Measurements from ENCODE around the gene ARMC9. TPM values are rescaled to one million over a fixed set of nuclear protein-coding genes. Genes with fewer than 3 reads are reported as not detected.

ARMC9 gene
- total RNA-seq, 2 donors from 2014 or later = 41.7 to 51.5 TPM

DNA sequence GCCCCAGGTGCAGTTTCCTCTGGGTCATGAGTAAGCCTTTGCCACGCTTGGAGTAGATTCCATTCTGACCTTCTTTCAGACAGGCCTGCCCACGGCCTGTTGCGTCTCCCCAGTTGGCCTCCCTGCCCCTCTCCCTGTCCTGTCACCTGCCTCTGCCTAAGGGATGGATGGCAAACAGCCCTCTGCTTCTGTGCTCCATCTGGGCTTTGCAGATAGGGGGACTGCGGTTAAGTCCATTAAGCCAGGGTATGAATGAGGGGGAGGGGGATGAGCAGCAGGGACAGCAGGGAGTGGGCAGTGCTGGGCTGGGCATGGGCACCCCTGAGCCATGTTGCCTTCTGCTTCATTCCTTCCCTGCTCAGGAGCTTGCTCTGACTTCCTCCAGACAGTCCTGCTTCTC, 159.5 kb downstream of the ARMC9 start:
- no peak overlapping the region for H3K27ac Mint-ChIP-seq
- no peaks in the 10 kb centered on the region for H3K27me3 ChIP-seq (ENCODE audit: control insufficient read depth, insufficient read depth, low read length, poor library complexity, severe bottlenecking)
- no peak overlapping the region for H3K4me3 ChIP-seq (ENCODE audit: low read length)
- H3K9me3 Mint-ChIP-seq = no peaks in the 10 kb centered on the region
- no peak overlapping the region for H3K4me3 Mint-ChIP-seq
- H3K4me1 Mint-ChIP-seq = peaks cover 24% of the 10 kb centered on the region
- DNase-seq = no peak
- H3K36me3 ChIP-seq (ENCODE audit: control insufficient read depth, insufficient read depth, low read length) = peaks cover 4% of the 10 kb centered on the region
- TF ChIP-seq, protein P1, sequence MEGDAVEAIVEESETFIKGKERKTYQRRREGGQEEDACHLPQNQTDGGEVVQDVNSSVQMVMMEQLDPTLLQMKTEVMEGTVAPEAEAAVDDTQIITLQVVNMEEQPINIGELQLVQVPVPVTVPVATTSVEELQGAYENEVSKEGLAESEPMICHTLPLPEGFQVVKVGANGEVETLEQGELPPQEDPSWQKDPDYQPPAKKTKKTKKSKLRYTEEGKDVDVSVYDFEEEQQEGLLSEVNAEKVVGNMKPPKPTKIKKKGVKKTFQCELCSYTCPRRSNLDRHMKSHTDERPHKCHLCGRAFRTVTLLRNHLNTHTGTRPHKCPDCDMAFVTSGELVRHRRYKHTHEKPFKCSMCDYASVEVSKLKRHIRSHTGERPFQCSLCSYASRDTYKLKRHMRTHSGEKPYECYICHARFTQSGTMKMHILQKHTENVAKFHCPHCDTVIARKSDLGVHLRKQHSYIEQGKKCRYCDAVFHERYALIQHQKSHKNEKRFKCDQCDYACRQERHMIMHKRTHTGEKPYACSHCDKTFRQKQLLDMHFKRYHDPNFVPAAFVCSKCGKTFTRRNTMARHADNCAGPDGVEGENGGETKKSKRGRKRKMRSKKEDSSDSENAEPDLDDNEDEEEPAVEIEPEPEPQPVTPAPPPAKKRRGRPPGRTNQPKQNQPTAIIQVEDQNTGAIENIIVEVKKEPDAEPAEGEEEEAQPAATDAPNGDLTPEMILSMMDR (conservative IDR thresholded peaks at IDR 0.05) = no peak
- WGBS, 2 experiments (ENCODE audit: insufficient coverage in 1 of 2, insufficient read length in 1 of 2) = 91 to 100% methylated on average over 1 to 4 of the region's 4 CpGs
- peaks cover 17% of the 10 kb centered on the region for H3K4me1 ChIP-seq (ENCODE audit: control insufficient read depth, insufficient read depth, low read length)
- no peak overlapping the region for H3K27ac ChIP-seq (ENCODE audit: low read depth, low read length)
- no peaks in the 10 kb centered on the region for H3K9me3 ChIP-seq (ENCODE audit: control insufficient read depth, low read length)
- H3K27me3 Mint-ChIP-seq (ENCODE audit: insufficient read depth) = no peaks in the 10 kb centered on the region
- no peak overlapping the region for H3K9ac ChIP-seq (ENCODE audit: extremely low read depth, low read length, poor library complexity, severe bottlenecking)
- peaks cover 4% of the 10 kb centered on the region for H3K36me3 Mint-ChIP-seq (ENCODE audit: low read depth)

DNA sequence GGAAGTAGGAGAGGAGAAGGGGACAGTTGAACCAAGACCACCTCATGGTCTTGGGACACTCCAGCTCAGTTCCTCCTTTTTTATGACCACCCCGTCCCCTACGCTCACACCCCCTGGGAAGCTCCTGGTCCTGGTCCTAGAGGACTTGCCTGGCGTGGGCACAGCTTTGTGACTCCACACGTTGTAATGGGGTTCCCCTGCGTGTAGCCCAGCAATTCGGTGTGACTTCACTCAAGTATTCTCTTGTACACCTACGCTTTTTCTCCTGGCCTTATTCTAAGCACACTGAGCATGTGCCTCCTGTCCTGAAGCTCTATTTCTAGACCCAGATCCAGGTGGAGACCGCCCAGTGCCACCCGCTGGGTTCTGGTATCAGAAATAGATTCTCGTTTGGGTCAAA, 161.0 kb downstream of the ARMC9 start:
- TF ChIP-seq, protein P1 (conservative IDR thresholded peaks at IDR 0.05) = no peak
- H3K27ac ChIP-seq (ENCODE audit: low read depth, low read length) = peak overlapping the region; percentile 30
- 92 to 97% methylated on average over 9 to 10 of the region's 10 CpGs for WGBS, 2 experiments (ENCODE audit: insufficient coverage in 1 of 2, insufficient read length in 1 of 2)
- no peaks in the 10 kb centered on the region for H3K27me3 ChIP-seq (ENCODE audit: control insufficient read depth, insufficient read depth, low read length, poor library complexity, severe bottlenecking)
- H3K9me3 ChIP-seq (ENCODE audit: control insufficient read depth, low read length) = no peaks in the 10 kb centered on the region
- Mint-ChIP-seq H3K27ac (peak overlapping the region; percentile 14), H3K4me1 (peaks cover 24% of the 10 kb centered on the region), H3K4me3 (no peak overlapping the region), H3K9me3 (no peaks in the 10 kb centered on the region), H3K27me3 (ENCODE audit: insufficient read depth) (no peaks in the 10 kb centered on the region), H3K36me3 (ENCODE audit: low read depth) (peaks cover 4% of the 10 kb centered on the region)
- no peak overlapping the region for H3K9ac ChIP-seq (ENCODE audit: extremely low read depth, low read length, poor library complexity, severe bottlenecking)
- peaks cover 17% of the 10 kb centered on the region for H3K4me1 ChIP-seq (ENCODE audit: control insufficient read depth, insufficient read depth, low read length)
- H3K4me3 ChIP-seq (ENCODE audit: low read length) = no peak overlapping the region
- DNase-seq = peak; percentile 44
- H3K36me3 ChIP-seq (ENCODE audit: control insufficient read depth, insufficient read depth, low read length) = peaks cover 4% of the 10 kb centered on the region

DNA sequence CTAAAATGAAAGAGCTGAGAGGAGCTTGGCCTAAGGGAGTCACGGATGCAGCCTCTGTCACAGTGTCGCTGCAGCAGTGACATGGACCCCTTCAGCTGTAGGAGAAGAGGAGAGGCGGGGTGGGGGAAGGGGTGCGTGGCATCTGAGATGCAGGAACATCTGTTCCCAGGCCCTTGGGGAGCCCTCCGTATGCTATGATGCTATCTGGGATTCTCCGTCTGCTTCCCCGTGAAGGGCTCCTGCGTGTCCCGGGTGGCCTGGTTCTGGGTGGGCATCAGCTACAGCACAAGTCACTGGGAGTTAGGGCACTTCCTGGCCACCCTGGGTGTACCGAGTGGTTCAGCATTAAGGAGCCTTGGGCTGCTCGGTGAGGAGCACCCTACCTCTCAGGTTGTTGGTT, 161.5 kb downstream of the ARMC9 start:
- H3K27ac Mint-ChIP-seq = peak overlapping the region; percentile 21
- no peak overlapping the region for H3K9ac ChIP-seq (ENCODE audit: extremely low read depth, low read length, poor library complexity, severe bottlenecking)
- WGBS, 2 experiments (ENCODE audit: insufficient coverage in 1 of 2, insufficient read length in 1 of 2) = 94 to 96% methylated on average over 6 to 11 of the region's 11 CpGs
- no peaks in the 10 kb centered on the region for H3K9me3 ChIP-seq (ENCODE audit: control insufficient read depth, low read length)
- H3K9me3 Mint-ChIP-seq = no peaks in the 10 kb centered on the region
- peaks cover 17% of the 10 kb centered on the region for H3K4me1 ChIP-seq (ENCODE audit: control insufficient read depth, insufficient read depth, low read length)
- peak; percentile 55 for DNase-seq
- no peak overlapping the region for H3K27ac ChIP-seq (ENCODE audit: low read depth, low read length)
- peaks cover 4% of the 10 kb centered on the region for H3K36me3 Mint-ChIP-seq (ENCODE audit: low read depth)
- no peak overlapping the region for H3K4me3 Mint-ChIP-seq
- H3K36me3 ChIP-seq (ENCODE audit: control insufficient read depth, insufficient read depth, low read length) = peaks cover 4% of the 10 kb centered on the region
- H3K4me1 Mint-ChIP-seq = peaks cover 25% of the 10 kb centered on the region
- H3K27me3 ChIP-seq (ENCODE audit: control insufficient read depth, insufficient read depth, low read length, poor library complexity, severe bottlenecking) = no peaks in the 10 kb centered on the region
- TF ChIP-seq, protein P1 (conservative IDR thresholded peaks at IDR 0.05) = no peak
- H3K27me3 Mint-ChIP-seq (ENCODE audit: insufficient read depth) = no peaks in the 10 kb centered on the region
- H3K4me3 ChIP-seq (ENCODE audit: low read length) = no peak overlapping the region
